DND-41 (cell line): ENCODE measurements around the gene GRIK4.

ENCODE experiments used
- CTCF ChIP-seq: IDR thresholded peaks from 2 replicates; pipeline ENCODE4 v1.5.1; 2012; ENCODE audit warnings: borderline replicate concordance, low read length, moderate library complexity, mild to moderate bottlenecking; ENCODE audit not compliant: poor library complexity, severe bottlenecking; ENCODE audit errors: extremely low read depth
- EZH2 ChIP-seq: IDR thresholded peaks from 3 replicates; pipeline ENCODE4 v1.6.1; 2012; ENCODE audit warnings: borderline replicate concordance, low read depth, mild to moderate bottlenecking, moderate library complexity, low read length, inconsistent platforms; ENCODE audit not compliant: severe bottlenecking

GRCh38 chr11:120958185-120958584, 446.6 kb downstream of the GRIK4 start:
- TF ChIP-seq CTCF, result no peak
- no peak for TF ChIP-seq EZH2
